ENCODE results near the gene TMCO4.

DNA sequence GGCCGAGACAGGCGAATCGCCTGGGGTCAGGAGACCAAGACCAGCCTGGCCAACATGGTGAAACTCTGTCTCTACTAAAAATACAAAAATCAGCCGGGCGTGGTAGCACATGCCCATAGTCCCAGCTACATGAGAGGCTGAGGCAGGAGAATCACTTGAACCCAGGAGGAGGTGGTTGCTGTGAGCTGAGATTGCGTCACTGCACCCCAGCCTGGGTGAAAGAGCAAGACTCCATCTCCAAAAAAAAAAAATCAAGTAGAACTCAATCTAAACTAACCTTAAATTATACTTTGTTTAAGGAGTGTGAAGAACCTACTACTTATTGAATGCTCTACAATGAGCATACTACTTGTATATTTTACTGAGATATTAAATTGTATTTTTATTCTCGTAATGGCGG lies 45.8 kb upstream of the TMCO4 start:
- no peak for TF ChIP-seq CTCF (conservative IDR thresholded peaks at IDR 0.05; ENCODE audit: low read depth, low read length)
- no peak for TF ChIP-seq EZH2 (IDR thresholded peaks at IDR 0.05; ENCODE audit: borderline replicate concordance, low read depth, low read length, poor library complexity, severe bottlenecking)

Measured in A673 (cell line).